CD4-positive, alpha-beta T cell (primary cell): ENCODE results near the gene ODF2. TPM values are rescaled to one million over a fixed set of nuclear protein-coding genes. Genes with fewer than 3 reads are reported as not detected.
"Not testable (repeated sequence)": the region's sequence is repeated elsewhere in the genome, so short reads cannot be mapped to it uniquely, and the experiment has no call there.

Experiments used
- ATAC-seq: fragments of 200-7000 bp; cut with Tn5 transposase; one replicate; pipeline ENCODE4 v1.10.0; 2022; ENCODE audit warnings: mild to moderate bottlenecking; ENCODE audit not compliant: poor library complexity
- CTCF ChIA-PET: fragments of 350-600 bp; sonication (Branson Sonifier 250); formaldehyde crosslinking; loops from one replicate; lab custom pipeline; 2021; ENCODE audit warnings: antibody characterized with exemption, inconsistent platforms; lab: Charles Lee
- POLR2A ChIA-PET: fragments of 350-600 bp; sonication (Branson Sonifier 250); formaldehyde crosslinking; loops from one replicate; lab custom pipeline; 2021; ENCODE audit warnings: antibody characterized with exemption, inconsistent platforms; lab: Charles Lee
- DNase-seq, 14 experiments: peaks; one replicate each; pipeline ENCODE4 v3.0.0-alpha.2; 2013 to 2020; ENCODE audit warnings: mixed read lengths in 2 of 14
- H3K27ac ChIP-seq, 2 donors: one replicate each; pipeline versions ENCODE4 v1.5.1 to v1.7.0; 2013; ENCODE audit warnings: low read length in 2 of 2, low read depth in 1 of 2, mild to moderate bottlenecking in 1 of 2
- H3K27me3 ChIP-seq, 2 experiments: 1 replicate in 1 of 2; 2 replicates in 1 of 2; pipeline versions ENCODE4 v1.6.1 to v1.7.0; 2013; ENCODE audit warnings: low read length in 2 of 2, control low read depth in 1 of 2, mild to moderate bottlenecking in 1 of 2, moderate library complexity in 1 of 2; ENCODE audit not compliant: insufficient read depth in 2 of 2, control insufficient read depth in 1 of 2
- H3K36me3 ChIP-seq: one replicate; pipeline ENCODE4 v1.6.1; 2013; ENCODE audit warnings: low read length, control low read depth; ENCODE audit not compliant: insufficient read depth
- H3K4me1 ChIP-seq: one replicate; pipeline ENCODE4 v1.6.1; 2013; ENCODE audit warnings: low read length, control low read depth; ENCODE audit not compliant: insufficient read depth
- H3K4me3 ChIP-seq: one replicate; pipeline ENCODE4 v1.5.1; 2013; ENCODE audit warnings: mild to moderate bottlenecking, low read length, moderate library complexity
- H3K9me3 ChIP-seq, 2 experiments: 1 replicate in 1 of 2; 2 replicates in 1 of 2; pipeline versions ENCODE4 v1.6.1 to v1.7.0; 2013; ENCODE audit warnings: low read length in 2 of 2, mild to moderate bottlenecking in 2 of 2, control low read depth in 1 of 2, moderate library complexity in 1 of 2; ENCODE audit not compliant: control insufficient read depth in 1 of 2, insufficient read depth in 1 of 2
- H3K27ac Mint-ChIP-seq: one replicate; pipeline ENCODE4 v1.8.0; 2020; ENCODE audit warnings: mixed read lengths
- H3K27me3 Mint-ChIP-seq: one replicate; pipeline ENCODE4 v1.8.0; 2021; ENCODE audit warnings: mixed read lengths
- H3K36me3 Mint-ChIP-seq: one replicate; pipeline ENCODE4 v1.8.0; 2021; ENCODE audit warnings: low read depth, mixed read lengths
- H3K4me1 Mint-ChIP-seq: one replicate; pipeline ENCODE4 v1.8.0; 2021; ENCODE audit warnings: low read depth, mixed read lengths
- H3K4me3 Mint-ChIP-seq: one replicate; pipeline ENCODE4 v1.8.0; 2020; ENCODE audit warnings: mild to moderate bottlenecking, mixed read lengths
- H3K9me3 Mint-ChIP-seq: one replicate; pipeline ENCODE4 v1.8.0; 2020; ENCODE audit warnings: mixed read lengths
- CTCF ChIP-seq: fragments of 200-600 bp; IDR thresholded peaks from one replicate; pipeline ENCODE4 v1.8.0; 2022; ENCODE audit warnings: antibody characterized with exemption, mild to moderate bottlenecking
- intact Hi-C, 2 experiments: fragments of 100-400 bp; cut with DNase I in 1 of 2; cut with micrococcal nuclease in 1 of 2; formaldehyde crosslinking; loops; one replicate each; pipeline versions ENCODE4 v1.15.1 to v1.9.0; 2023 to 2025; cut with DNase I, micrococcal nuclease
- total RNA-seq, 174 experiments: library from RNA in 2 of 174; stranded (reverse) in 2 of 174; gene quantifications; one replicate each; pipeline ENCODE4 v1.2.3 and lab custom pipeline; 2021 to 2026

The ODF2 gene
- total RNA-seq, 2 experiments from 2014 or later: 18.3 to 21.3 TPM

- H3K27me3 Mint-ChIP-seq: no peaks in the 10 kb centered on the region
- H3K4me1 Mint-ChIP-seq: no peaks in the 10 kb centered on the region
- no peaks in the 10 kb centered on the region for H3K9me3 ChIP-seq
- H3K27ac Mint-ChIP-seq: no peak overlapping the region
- H3K27ac ChIP-seq: no peak overlapping the region
- no peaks in the 10 kb centered on the region for H3K36me3 ChIP-seq
- H3K9me3 Mint-ChIP-seq: no peaks in the 10 kb centered on the region
- no peak overlapping the region for H3K4me3 Mint-ChIP-seq
- DNase-seq (no peak), ATAC-seq (no peak)
- H3K27me3 ChIP-seq: no peaks in the 10 kb centered on the region
- intact Hi-C loops: loop anchor here in 1 of 2 experiments (2.0 kb wide), 1 partner anchor 76 kb away; no protein-coding TSS in a partner anchor
- H3K4me3 ChIP-seq: no peak overlapping the region
- H3K4me1 ChIP-seq: peaks cover 7% of the 10 kb centered on the region
- TF ChIP-seq CTCF: no peak
- ChIA-PET CTCF (interaction anchor here (0.8 to 1.6 kb wide), 3 partner anchors 16 to 77 kb away, joined by 4 to 6 read pairs (median 5); partner anchors contain the start of gene ODF2), POLR2A (no interaction called here)
- H3K36me3 Mint-ChIP-seq: no peaks in the 10 kb centered on the region
Measured at GRCh38 chr9:128439273-128439672, 16.5 kb upstream of the ODF2 start.

GRCh38 chr9:128442150-128442549 lies 13.7 kb upstream of the ODF2 start:
- H3K4me3 ChIP-seq: no peak overlapping the region
- ChIA-PET POLR2A (no interaction called here), CTCF (interaction anchor here (1.2 kb wide), 1 partner anchor 63 kb away, joined by 3 read pairs; no protein-coding TSS in a partner anchor)
- H3K4me1 Mint-ChIP-seq: no peaks in the 10 kb centered on the region
- DNase-seq: no peak
- no peak overlapping the region for H3K4me3 Mint-ChIP-seq
- TF ChIP-seq CTCF: no peak
- H3K27ac ChIP-seq: no peak overlapping the region
- no peaks in the 10 kb centered on the region for H3K36me3 ChIP-seq
- ATAC-seq: no peak
- peaks cover 7% of the 10 kb centered on the region for H3K4me1 ChIP-seq
- no peaks in the 10 kb centered on the region for H3K9me3 Mint-ChIP-seq
- H3K36me3 Mint-ChIP-seq: no peaks in the 10 kb centered on the region
- no peaks in the 10 kb centered on the region for H3K9me3 ChIP-seq
- H3K27me3 ChIP-seq: no peaks in the 10 kb centered on the region
- H3K27ac Mint-ChIP-seq: no peak overlapping the region
- H3K27me3 Mint-ChIP-seq: no peaks in the 10 kb centered on the region
- intact Hi-C loops: no loop called here

GRCh38 chr9:128446505-128446904 lies 9.3 kb upstream of the ODF2 start:
- ATAC-seq, H3K9me3 ChIP-seq, CTCF ChIA-PET, H3K9me3 Mint-ChIP-seq, H3K27me3 Mint-ChIP-seq, H3K4me3 Mint-ChIP-seq, H3K4me1 Mint-ChIP-seq, intact Hi-C loops, H3K4me1 ChIP-seq, H3K36me3 Mint-ChIP-seq, H3K4me3 ChIP-seq, H3K27ac ChIP-seq, H3K36me3 ChIP-seq, H3K27me3 ChIP-seq, DNase-seq, H3K27ac Mint-ChIP-seq: not testable (repeated sequence)
- POLR2A ChIA-PET: interaction anchor here (1.1 kb wide), 1 partner anchor 9 kb away, joined by 3 read pairs; the partner anchor contains the start of gene ODF2

DNA sequence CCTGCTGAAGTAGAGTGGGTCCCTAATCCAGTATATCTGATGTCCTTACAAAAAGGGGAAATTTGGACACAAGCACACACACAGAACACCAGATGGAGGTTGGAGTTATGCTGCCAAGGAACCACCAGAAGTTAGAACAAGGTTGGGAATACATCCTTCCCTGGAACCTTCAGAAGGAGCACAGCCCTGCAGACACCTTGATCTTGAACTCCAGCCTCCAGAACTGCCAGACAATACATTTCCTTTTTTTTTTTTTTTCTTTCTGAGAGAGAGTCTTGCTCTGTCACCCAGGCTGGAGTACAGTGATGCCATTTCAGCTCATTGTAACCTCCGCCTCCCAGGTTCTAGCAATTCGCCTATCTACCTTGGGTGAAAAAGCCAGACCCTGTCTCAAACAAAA lies 7.1 kb upstream of the ODF2 start:
- H3K27me3 ChIP-seq: no peaks in the 10 kb centered on the region
- H3K4me1 Mint-ChIP-seq: no peaks in the 10 kb centered on the region
- no peak for ATAC-seq

More for the DNA sequence above, 7.1 kb upstream of the ODF2 start:
- POLR2A ChIA-PET: no interaction called here
- H3K4me3 Mint-ChIP-seq: no peak overlapping the region
- no peaks in the 10 kb centered on the region for H3K36me3 Mint-ChIP-seq
- CTCF ChIA-PET: interaction anchor here (1.1 kb wide), 1 partner anchor 87 kb away, joined by 3 read pairs; no protein-coding TSS in a partner anchor
- no peaks in the 10 kb centered on the region for H3K9me3 Mint-ChIP-seq
- no peaks in the 10 kb centered on the region for H3K9me3 ChIP-seq
- no peak for TF ChIP-seq CTCF
- no peaks in the 10 kb centered on the region for H3K36me3 ChIP-seq
- H3K4me1 ChIP-seq: no peaks in the 10 kb centered on the region
- no peak overlapping the region for H3K4me3 ChIP-seq
- H3K27ac Mint-ChIP-seq: no peak overlapping the region
- no peaks in the 10 kb centered on the region for H3K27me3 Mint-ChIP-seq
- no peak for DNase-seq
- H3K27ac ChIP-seq: no peak overlapping the region
- intact Hi-C loops: no loop called here
